Measurements from ENCODE around the gene NELL2. TPM values are rescaled to one million over a fixed set of nuclear protein-coding genes. Genes with fewer than 3 reads are reported as not detected.
A peak's percentile ranks its signal among the peaks of the same experiment; 100 is the strongest.

NELL2 gene
- total RNA-seq, 1 experiment from 2014 or later, result 0.80 TPM

- no peaks in the 10 kb centered on the region for H3K79me2 ChIP-seq (ENCODE audit: low read length)
- intact Hi-C loops (cut with micrococcal nuclease), result no loop called here
- no peaks in the 10 kb centered on the region for H3F3A ChIP-seq (ENCODE audit: low read length, unreplicated experiment)
- no peak overlapping the region for H3K4me2 ChIP-seq (ENCODE audit: low read length)
- no peak overlapping the region for H3K4me3 ChIP-seq (ENCODE audit: low read length)
- ATAC-seq, result no peak
- peak; percentile 2 for DNase-seq
- no peak for TF ChIP-seq EZH2 (IDR thresholded peaks at IDR 0.05; ENCODE audit: low read length, unreplicated experiment)
- TF ChIP-seq EZH2phosphoT487 (IDR thresholded peaks at IDR 0.05; ENCODE audit: borderline replicate concordance, low read length), result no peak
- no peak for TF ChIP-seq CTCF (conservative IDR thresholded peaks at IDR 0.05; ENCODE audit: low read depth, low read length)
- ChIA-PET CTCF (no interaction called here), POLR2A (ENCODE audit: unreplicated experiment) (no interaction called here)
- BruUV-seq (replicated peaks), result no TSS peak
- no peaks in the 10 kb centered on the region for H3K4me1 ChIP-seq (ENCODE audit: insufficient read depth, low read length)
- H4K20me1 ChIP-seq (ENCODE audit: low read length), result no peaks in the 10 kb centered on the region
- no peak overlapping the region for H3K9ac ChIP-seq (ENCODE audit: low read length)
- H3K9me2 ChIP-seq (replicated peaks; ENCODE audit: low read length), result no peaks in the 10 kb centered on the region
- no peak overlapping the region for H2AFZ ChIP-seq (ENCODE audit: low read length)
- 0 out of 2 replicates have a peak, but pooled peaks cover 10% of the 10 kb centered on the region for H3K27me3 ChIP-seq (ENCODE audit: low read length)
- no peaks in the 10 kb centered on the region for H3K9me3 ChIP-seq (ENCODE audit: low read length)
- no peak overlapping the region for H3K27ac ChIP-seq (ENCODE audit: low read length)
- H3K36me3 ChIP-seq (ENCODE audit: low read depth, low read length), result no peaks in the 10 kb centered on the region
These were observed 166.9 kb downstream of the NELL2 start for GRCh38 chr12:44709166-44709565.

- H3K36me3 ChIP-seq (ENCODE audit: low read depth, low read length), result no peaks in the 10 kb centered on the region
- intact Hi-C loops (cut with micrococcal nuclease), result no loop called here
- peaks cover 9% of the 10 kb centered on the region; the same call in 1 of the 2 replicates for H3K27me3 ChIP-seq (ENCODE audit: low read length)
- H3K9me2 ChIP-seq (replicated peaks; ENCODE audit: low read length), result no peaks in the 10 kb centered on the region
- no peak overlapping the region for H3K4me3 ChIP-seq (ENCODE audit: low read length)
- no peak for DNase-seq
- H3K4me2 ChIP-seq (ENCODE audit: low read length), result no peak overlapping the region
- H3K4me1 ChIP-seq (ENCODE audit: insufficient read depth, low read length), result no peaks in the 10 kb centered on the region
- TF ChIP-seq EZH2phosphoT487 (IDR thresholded peaks at IDR 0.05; ENCODE audit: borderline replicate concordance, low read length) (no peak), CTCF (conservative IDR thresholded peaks at IDR 0.05; ENCODE audit: low read depth, low read length) (no peak), EZH2 (IDR thresholded peaks at IDR 0.05; ENCODE audit: low read length, unreplicated experiment) (no peak)
- H4K20me1 ChIP-seq (ENCODE audit: low read length), result no peaks in the 10 kb centered on the region
- H2AFZ ChIP-seq (ENCODE audit: low read length), result no peak overlapping the region
- H3K27ac ChIP-seq (ENCODE audit: low read length), result no peak overlapping the region
- H3K79me2 ChIP-seq (ENCODE audit: low read length), result no peaks in the 10 kb centered on the region
- no TSS peak for BruUV-seq (replicated peaks)
- ChIA-PET CTCF (no interaction called here), POLR2A (ENCODE audit: unreplicated experiment) (no interaction called here)
- no peak for ATAC-seq
- H3F3A ChIP-seq (ENCODE audit: low read length, unreplicated experiment), result no peaks in the 10 kb centered on the region
- H3K9me3 ChIP-seq (ENCODE audit: low read length), result no peaks in the 10 kb centered on the region
- H3K9ac ChIP-seq (ENCODE audit: low read length), result no peak overlapping the region
These were observed 167.9 kb downstream of the NELL2 start for GRCh38 chr12:44708218-44708617.

GRCh38 chr12:44703182-44703910 lies 172.8 kb downstream of the NELL2 start:
- no peaks in the 10 kb centered on the region for H3F3A ChIP-seq (ENCODE audit: low read length, unreplicated experiment)
- peaks cover 13% of the 10 kb centered on the region; the same call in 1 of the 2 replicates for H3K27me3 ChIP-seq (ENCODE audit: low read length)
- H3K4me3 ChIP-seq (ENCODE audit: low read length), result no peak overlapping the region
- H3K4me2 ChIP-seq (ENCODE audit: low read length), result no peak overlapping the region
- DNase-seq (no peak), ATAC-seq (no peak)
- ChIA-PET CTCF (no interaction called here), POLR2A (ENCODE audit: unreplicated experiment) (no interaction called here)
- no peak overlapping the region for H2AFZ ChIP-seq (ENCODE audit: low read length)
- no peaks in the 10 kb centered on the region for H4K20me1 ChIP-seq (ENCODE audit: low read length)
- TF ChIP-seq EZH2phosphoT487 (IDR thresholded peaks at IDR 0.05; ENCODE audit: borderline replicate concordance, low read length), result no peak
- TF ChIP-seq CTCF (conservative IDR thresholded peaks at IDR 0.05; ENCODE audit: low read depth, low read length), result no peak
- no peak for TF ChIP-seq EZH2 (IDR thresholded peaks at IDR 0.05; ENCODE audit: low read length, unreplicated experiment)
- no peak overlapping the region for H3K9ac ChIP-seq (ENCODE audit: low read length)
- H3K9me2 ChIP-seq (replicated peaks; ENCODE audit: low read length), result no peaks in the 10 kb centered on the region
- H3K27ac ChIP-seq (ENCODE audit: low read length), result no peak overlapping the region
- no peaks in the 10 kb centered on the region for H3K36me3 ChIP-seq (ENCODE audit: low read depth, low read length)
- no peaks in the 10 kb centered on the region for H3K79me2 ChIP-seq (ENCODE audit: low read length)
- no peaks in the 10 kb centered on the region for H3K9me3 ChIP-seq (ENCODE audit: low read length)
- no peaks in the 10 kb centered on the region for H3K4me1 ChIP-seq (ENCODE audit: insufficient read depth, low read length)
- BruUV-seq (replicated peaks), result no TSS peak
- intact Hi-C loops (cut with micrococcal nuclease), result no loop called here
